DMS114 treated with DMSO at 0.1 percent for 48 hours (cell line): ENCODE measurements around the gene FOLR2.

ENCODE experiments used
- DNase-seq: peaks from one replicate; lab custom pipeline; 2025; ENCODE audit not compliant: unreplicated experiment; lab: John Stamatoyannopoulos, UW

The FOLR2 gene

DNA sequence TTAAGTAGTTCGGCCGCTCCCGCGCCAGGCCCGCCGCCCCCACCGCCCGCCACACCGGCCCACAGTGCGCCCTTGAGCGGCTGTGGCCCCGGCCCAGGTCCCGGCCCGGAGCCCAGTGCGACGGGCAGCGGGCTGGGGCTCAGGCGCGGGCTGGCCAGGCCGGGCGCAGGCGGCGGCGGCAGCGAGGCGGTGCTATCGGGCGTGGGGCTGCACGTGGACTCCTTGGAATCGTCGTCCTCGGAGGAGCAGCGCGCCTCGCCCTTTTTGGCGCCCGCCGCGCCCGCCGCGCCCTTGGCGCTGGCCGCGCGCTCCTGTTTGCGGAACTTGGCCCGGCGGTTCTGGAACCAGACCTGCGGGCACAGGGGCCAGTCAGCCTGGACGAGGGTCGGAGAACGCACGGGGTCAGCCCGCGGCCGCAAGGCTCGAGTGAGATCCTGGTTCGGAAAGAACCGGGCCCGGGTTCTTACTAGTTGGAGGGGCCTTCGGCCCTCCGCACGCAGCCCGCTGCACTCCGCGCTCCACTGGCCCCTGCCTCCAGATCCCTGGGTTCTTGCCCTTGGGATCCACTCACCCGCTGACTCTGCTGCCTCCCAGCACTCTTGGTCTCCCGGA, 23.4 kb downstream of the FOLR2 start:
- DNase-seq, result no peak

GRCh38 chr11:72240461-72241290, 24.1 kb downstream of the FOLR2 start:
- DNase-seq, result no peak

DNA sequence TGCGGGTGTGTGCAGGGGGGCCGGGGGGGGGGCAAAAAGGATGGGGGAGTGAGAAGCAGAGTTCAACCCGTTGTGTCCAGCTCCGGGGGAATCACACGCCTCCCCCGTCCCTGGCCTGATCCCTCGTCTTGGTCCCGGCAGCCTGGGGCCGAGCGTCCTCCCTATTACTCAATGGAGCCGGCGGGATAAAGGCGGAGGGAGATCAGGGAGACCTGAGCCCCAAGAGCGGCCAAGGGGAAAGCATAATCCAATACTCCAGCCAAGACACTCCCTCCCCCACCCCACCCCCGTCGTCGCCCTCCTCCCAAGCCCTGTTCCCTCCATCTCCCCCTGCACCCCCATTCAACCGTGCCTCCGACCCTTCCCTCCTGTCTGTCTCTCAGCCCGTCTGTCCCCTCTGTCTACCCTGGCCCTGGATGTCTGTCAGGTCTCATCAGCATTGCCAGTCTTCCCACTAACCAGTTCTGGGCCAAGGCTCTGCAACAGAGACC, 24.7 kb downstream of the FOLR2 start:
- no peak for DNase-seq

- no peak for DNase-seq
Measured at GRCh38 chr11:72242141-72242540, 25.5 kb downstream of the FOLR2 start.

DNA sequence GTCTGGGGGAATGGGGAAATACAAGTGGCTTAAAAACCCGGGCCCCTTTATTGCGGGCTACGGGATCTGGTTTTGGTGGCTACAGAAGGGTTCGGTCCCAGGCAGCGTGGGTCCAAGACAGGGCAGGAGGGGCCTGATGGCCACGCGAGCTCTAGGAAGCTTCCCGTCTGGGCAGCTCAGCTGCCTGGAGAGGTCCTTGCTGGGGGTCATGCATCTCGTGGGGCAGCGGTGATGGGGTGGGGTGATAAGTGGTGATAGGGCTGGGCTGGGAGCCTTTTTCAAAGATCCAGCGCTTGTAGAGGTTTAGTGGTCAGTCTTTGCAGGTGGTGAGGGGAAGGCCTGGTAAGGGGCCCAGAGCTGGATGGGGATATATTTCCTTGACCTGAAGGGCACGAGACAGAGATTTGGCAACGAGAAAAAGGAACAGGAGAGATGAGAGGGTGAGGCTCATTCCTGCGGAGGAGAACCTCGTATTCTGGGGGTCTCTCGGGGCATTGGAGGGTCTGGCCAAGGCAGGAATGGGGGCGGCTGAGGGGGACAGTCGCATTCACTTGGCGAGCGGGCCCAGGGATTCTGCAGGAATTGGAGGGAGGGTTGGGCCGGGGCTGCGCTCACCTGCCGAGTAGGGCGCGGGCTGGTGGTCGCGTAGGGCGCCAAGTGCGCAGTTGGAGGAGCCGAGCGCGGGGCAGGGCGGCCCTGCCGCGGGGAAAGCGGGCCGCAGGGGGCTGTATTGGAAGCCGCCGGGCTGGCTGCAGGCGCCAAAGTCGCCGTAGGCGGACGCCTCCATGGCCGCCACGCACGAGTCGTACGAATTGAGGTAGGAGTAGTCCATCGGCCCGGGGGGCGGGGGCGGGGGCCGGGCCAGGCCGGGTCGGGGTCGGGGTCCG, 26.8 kb downstream of the FOLR2 start:
- DNase-seq, result no peak

GRCh38 chr11:72244060-72244360, 27.4 kb downstream of the FOLR2 start, which contains the start of gene PHOX2A:
Gene PHOX2A, minus strand, starts transcription at chr11:72244176. Its CDS starts 172 bp downstream, at chr11:72244004.
- no peak for DNase-seq

DNA sequence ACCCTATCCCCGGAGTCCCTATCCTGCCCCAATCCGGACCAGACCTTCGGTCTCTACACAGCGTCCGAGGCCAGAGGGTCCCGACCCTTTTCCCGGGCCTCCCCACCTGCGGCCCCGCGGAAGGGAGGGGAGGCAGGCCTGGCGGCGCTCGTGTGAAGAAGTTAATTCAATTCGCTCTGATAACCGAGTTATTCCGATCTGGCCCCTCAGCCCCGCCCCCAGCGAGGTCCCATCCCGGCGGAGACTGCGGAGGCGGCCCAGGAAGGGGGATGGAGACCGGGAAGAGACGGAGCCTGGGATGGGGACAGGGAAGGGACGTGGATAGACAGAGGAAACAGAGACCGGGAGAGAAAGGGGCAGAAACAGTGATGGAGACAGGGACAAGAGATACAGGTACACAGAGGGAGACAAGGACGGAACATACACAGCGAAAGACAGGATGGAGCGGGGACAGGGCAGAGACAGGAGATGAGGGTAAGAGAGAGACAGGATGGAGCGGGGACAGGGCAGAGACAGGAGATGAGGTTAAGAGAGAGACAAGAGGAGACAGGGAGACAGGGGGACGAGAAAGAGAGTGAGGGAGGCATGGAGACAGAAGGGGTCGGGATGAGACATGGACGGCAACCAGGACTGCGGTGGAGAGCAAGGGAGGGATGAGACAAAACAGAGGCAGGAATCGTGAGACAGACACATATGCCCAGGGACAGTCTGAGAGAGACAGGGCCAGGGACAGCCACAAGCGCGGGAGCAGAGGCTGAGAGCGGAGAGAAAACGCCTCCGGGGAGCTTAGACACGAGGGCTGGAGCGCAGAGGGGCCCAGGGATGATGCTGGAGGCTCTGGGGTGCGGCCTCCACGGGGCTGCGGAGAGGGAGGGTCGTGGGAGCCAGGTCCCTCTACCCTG, 28.0 kb downstream of the FOLR2 start:
- no peak for DNase-seq

DNA sequence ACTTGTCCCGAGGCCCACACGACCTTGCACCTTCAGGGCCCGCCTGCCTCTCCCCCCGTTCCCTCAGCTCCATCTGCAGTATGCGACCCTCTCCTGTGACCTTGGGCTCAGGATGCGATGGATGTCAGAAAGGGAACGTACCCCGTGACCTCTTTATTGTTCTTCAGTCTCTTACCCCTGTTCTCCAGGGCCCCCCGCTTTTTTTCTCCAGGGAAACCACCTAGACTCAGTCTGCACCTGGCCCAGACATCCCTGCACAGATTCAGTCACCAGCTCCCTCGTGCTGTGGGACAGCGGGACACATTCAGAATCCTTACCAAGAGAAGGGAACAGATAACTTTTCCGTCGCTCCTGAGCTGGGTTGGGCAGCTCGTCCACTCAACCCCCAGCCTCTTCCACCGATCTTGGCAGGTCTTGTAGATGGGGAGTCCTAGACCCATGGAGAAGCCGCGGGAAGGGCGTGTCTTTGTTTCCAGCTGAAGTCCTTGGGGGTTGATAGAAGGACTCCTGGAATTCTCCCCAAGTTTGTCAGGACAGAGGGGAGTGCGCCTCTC, 28.7 kb downstream of the FOLR2 start:
- DNase-seq, result no peak

- DNase-seq, result no peak
Measured at GRCh38 chr11:72247584-72247983, 31.0 kb downstream of the FOLR2 start.

- no peak for DNase-seq
Measured at GRCh38 chr11:72249961-72250360, 33.4 kb downstream of the FOLR2 start.

DNA sequence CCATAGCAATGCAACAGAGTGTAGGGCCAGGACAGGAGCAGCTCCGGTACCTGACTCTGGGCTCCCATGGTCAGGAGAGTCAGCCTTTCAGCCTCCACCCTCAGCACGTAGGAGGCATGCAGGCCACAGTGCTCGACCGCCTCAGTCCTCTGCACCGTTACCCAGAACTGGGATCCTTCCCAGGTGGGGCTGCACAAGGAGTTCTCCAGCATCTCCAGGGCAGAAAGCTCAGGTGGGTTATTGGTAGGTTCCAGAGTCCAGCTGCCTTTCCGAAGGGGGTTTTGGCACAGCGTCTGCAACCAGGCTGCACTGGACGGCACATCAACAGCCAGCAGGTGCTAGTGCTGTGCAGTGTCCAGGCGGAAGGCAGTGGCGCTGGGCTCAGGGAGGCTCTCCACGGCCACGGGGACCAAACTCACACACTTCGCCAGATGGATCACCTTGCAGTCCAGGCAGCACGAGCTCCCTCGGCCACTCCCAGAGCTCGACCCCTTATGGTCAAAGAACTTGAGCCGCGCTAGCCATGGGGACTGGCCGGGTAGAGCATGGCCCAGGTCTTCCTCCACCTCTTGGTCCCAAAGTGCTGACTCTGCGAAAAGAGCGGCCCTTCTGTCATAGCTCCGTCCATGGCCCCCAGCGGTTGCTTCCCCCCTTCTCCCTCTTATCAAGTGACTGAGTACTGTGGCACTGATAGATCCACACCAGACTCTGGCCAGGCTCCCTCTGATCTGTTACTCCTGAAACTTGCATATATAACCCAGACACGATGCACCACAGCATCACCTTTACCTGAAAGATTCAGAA, 34.3 kb downstream of the FOLR2 start:
- no peak for DNase-seq

GRCh38 chr11:72251614-72252013, 35.0 kb downstream of the FOLR2 start:
- DNase-seq, result no peak

DNA sequence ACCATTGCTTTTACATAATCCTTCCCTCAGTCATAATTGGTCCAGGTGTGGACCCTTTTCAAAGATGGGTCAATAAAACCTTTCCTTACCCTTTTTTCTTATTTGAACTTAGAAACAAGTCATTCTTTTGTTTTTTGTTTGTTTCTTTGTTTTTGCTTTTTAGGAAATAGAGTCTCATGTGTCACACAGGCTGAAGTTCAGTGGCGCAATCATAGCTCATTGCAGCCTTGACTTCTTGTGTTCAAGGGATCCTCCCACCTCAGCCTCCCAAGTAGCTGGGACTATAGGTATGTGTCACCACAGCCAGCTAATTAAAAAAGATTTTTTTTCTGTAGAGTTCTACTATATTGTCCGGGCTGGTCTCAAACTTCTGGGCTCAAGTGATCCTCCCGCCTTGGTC, 36.8 kb downstream of the FOLR2 start:
- no peak for DNase-seq

GRCh38 chr11:72254299-72254993, 37.9 kb downstream of the FOLR2 start:
- no peak for DNase-seq

- DNase-seq, result no peak
Measured at GRCh38 chr11:72257570-72257969, 41.0 kb downstream of the FOLR2 start.

- no peak for DNase-seq
Measured at GRCh38 chr11:72259490-72259889, 42.9 kb downstream of the FOLR2 start.

- no peak for DNase-seq
Measured at GRCh38 chr11:72260574-72260973, 44.0 kb downstream of the FOLR2 start.

DNA sequence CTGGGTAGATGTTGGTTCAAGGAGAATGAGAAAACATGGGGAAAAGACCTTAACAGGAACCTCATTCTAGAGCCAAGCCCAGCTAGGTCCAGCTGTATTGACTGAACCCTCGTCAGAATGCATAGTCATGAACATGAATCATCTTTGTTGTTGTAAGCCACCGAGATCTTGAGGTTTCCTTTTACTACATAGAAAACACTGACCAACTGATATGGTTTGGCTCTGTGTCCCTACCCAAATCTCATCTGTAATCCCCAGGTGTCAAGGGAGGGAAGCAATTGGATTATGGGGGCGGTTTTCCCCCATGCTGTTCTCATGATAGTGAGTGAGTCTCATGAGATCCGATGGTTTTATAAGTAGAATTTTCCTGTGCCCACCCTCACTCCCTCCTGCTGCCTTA, 46.8 kb downstream of the FOLR2 start:
- DNase-seq, result no peak

DNA sequence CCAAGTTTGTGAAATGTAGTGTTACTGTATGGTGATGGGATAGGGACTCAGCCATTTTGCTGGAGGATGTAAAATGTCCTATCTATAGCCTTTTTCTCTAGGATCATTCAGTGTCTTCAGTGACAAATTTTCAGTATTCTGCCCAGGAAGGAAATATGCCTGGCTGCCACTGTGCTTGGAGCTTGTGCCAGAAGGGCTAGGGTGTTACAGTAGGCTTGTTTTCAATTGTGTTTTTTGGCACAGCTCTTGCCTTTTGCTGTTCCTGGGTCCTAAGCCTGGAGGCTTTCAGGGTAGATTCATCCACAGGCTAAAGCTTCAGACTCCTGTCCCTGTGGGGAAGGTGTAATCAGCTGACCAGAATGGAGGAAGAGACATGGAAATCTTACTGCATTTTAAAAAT, 49.4 kb downstream of the FOLR2 start:
- no peak for DNase-seq
